HEK293T (cell line): ENCODE data around the gene TMEM218.

Source experiments
- CTCF ChIA-PET: fragments of 350-600 bp; formaldehyde crosslinking; extraction: SDS; loops from one replicate; lab custom pipeline; 2021; ENCODE audit warnings: antibody characterized with exemption, inconsistent platforms; lab: Yijun Ruan, JAX
- POLR2A ChIA-PET: fragments of 350-600 bp; formaldehyde crosslinking; extraction: SDS; loops from one replicate; lab custom pipeline; 2020; ENCODE audit warnings: antibody characterized with exemption, inconsistent platforms; lab: Yijun Ruan, JAX
- DNase-seq: peaks from one replicate; pipeline ENCODE4 v3.0.0; 2012; ENCODE audit warnings: mixed read lengths; ENCODE audit errors: extremely low spot score
- ARNT ChIP-seq: fragments of 450-650 bp; IDR thresholded peaks from 2 replicates; pipeline ENCODE4 v1.6.1; 2017; ENCODE audit warnings: mild to moderate bottlenecking
- BHLHE40 ChIP-seq: fragments of 450-650 bp; IDR thresholded peaks from 2 replicates; pipeline ENCODE4 v1.6.1; 2016; ENCODE audit warnings: mild to moderate bottlenecking, moderate library complexity, borderline replicate concordance
- CTBP1 ChIP-seq: fragments of 450-650 bp; IDR thresholded peaks from 2 replicates; pipeline ENCODE4 v1.6.1; 2016; ENCODE audit warnings: borderline replicate concordance
- ELF4 ChIP-seq: fragments of 450-650 bp; IDR thresholded peaks from 2 replicates; pipeline ENCODE4 v1.6.1; 2017; ENCODE audit warnings: antibody characterized with exemption
- FOXA1 ChIP-seq: fragments of 450-650 bp; IDR thresholded peaks from 2 replicates; pipeline ENCODE4 v1.6.1; 2016; ENCODE audit warnings: mild to moderate bottlenecking
- FOXK2 ChIP-seq: fragments of 450-650 bp; IDR thresholded peaks from 2 replicates; pipeline ENCODE4 v1.6.1; 2016; ENCODE audit warnings: mild to moderate bottlenecking
- FOXM1 ChIP-seq: fragments of 450-650 bp; IDR thresholded peaks from 2 replicates; pipeline ENCODE4 v1.6.1; 2017; ENCODE audit warnings: mild to moderate bottlenecking, borderline replicate concordance
- HDGF ChIP-seq: fragments of 450-650 bp; IDR thresholded peaks from 2 replicates; pipeline ENCODE4 v1.6.1; 2017; ENCODE audit warnings: antibody characterized with exemption, borderline replicate concordance
- L3MBTL2 ChIP-seq: fragments of 450-650 bp; conservative IDR thresholded peaks from 2 replicates; pipeline ENCODE4 v1.6.1; 2016; ENCODE audit warnings: mild to moderate bottlenecking
- LEF1 ChIP-seq: fragments of 450-650 bp; IDR thresholded peaks from 2 replicates; pipeline ENCODE4 v1.6.1; 2017; ENCODE audit warnings: mild to moderate bottlenecking, borderline replicate concordance
- NFRKB ChIP-seq: fragments of 450-650 bp; IDR thresholded peaks from 2 replicates; pipeline ENCODE4 v1.6.1; 2016; ENCODE audit warnings: mild to moderate bottlenecking, moderate library complexity
- PKNOX1 ChIP-seq: fragments of 450-650 bp; IDR thresholded peaks from 2 replicates; pipeline ENCODE4 v1.6.1; 2016
- SP1 ChIP-seq: fragments of 450-650 bp; IDR thresholded peaks from 2 replicates; pipeline ENCODE4 v1.6.1; 2017
- SUZ12 ChIP-seq: fragments of 450-650 bp; IDR thresholded peaks from 2 replicates; pipeline ENCODE4 v1.6.1; 2016; ENCODE audit warnings: mild to moderate bottlenecking
- TARDBP ChIP-seq: fragments of 450-650 bp; IDR thresholded peaks from 2 replicates; pipeline ENCODE4 v1.6.1; 2016
- ZNF384 ChIP-seq: fragments of 450-650 bp; IDR thresholded peaks from 2 replicates; pipeline ENCODE4 v1.6.1; 2016

TMEM218 gene

GRCh38 chr11:125128450-125128849 lies 17.0 kb upstream of the TMEM218 start:
- CTCF ChIA-PET, result no interaction called here
- POLR2A ChIA-PET, result interaction anchor here (1.2 kb wide), 1 partner anchor 17 kb away, joined by 3 read pairs; the partner anchor contains the start of gene TMEM218
- no peak for TF ChIP-seq NFRKB
- no peak for TF ChIP-seq ZNF384
- TF ChIP-seq CTBP1, result no peak
- DNase-seq, result no peak

GRCh38 chr11:125124618-125124992 lies 13.2 kb upstream of the TMEM218 start:
- DNase-seq, result no peak
- TF ChIP-seq FOXM1 (no peak), ELF4 (no peak), FOXA1 (no peak), SUZ12 (no peak), LEF1 (no peak), SP1 (no peak), CTBP1 (no peak), TARDBP (no peak), FOXK2 (no peak), PKNOX1 (no peak), BHLHE40 (no peak), ZNF384 (no peak), HDGF (no peak), NFRKB (no peak)
- CTCF ChIA-PET, result interaction anchor here (1.2 to 2.0 kb wide), 2 partner anchors 13 to 23 kb away, joined by 5 read pairs; partner anchors contain the start of gene TMEM218
- POLR2A ChIA-PET, result interaction anchor here (1.0 to 1.5 kb wide), 3 partner anchors 10 to 33 kb away, joined by 3 to 9 read pairs (median 3); partner anchors contain the start of gene TMEM218

- ChIA-PET CTCF (interaction anchor here (0.8 to 2.0 kb wide), 3 partner anchors 12 to 100 kb away, joined by 4 to 5 read pairs (median 5); partner anchors contain the start of gene TMEM218), POLR2A (interaction anchor here (1.0 to 1.5 kb wide), 3 partner anchors 10 to 33 kb away, joined by 3 to 9 read pairs (median 3); partner anchors contain the start of gene TMEM218)
- TF ChIP-seq PKNOX1 (peak; percentile 95), NFRKB (no peak), ZNF384 (no peak)
- DNase-seq, result peak; percentile 61
Observed at GRCh38 chr11:125123947-125124617, 12.7 kb upstream of the TMEM218 start.

GRCh38 chr11:125123194-125123946 lies 11.9 kb upstream of the TMEM218 start:
- POLR2A ChIA-PET, result interaction anchor here (1.0 to 1.5 kb wide), 2 partner anchors 12 to 32 kb away, joined by 3 to 9 read pairs; partner anchors contain the start of gene TMEM218
- no peak for DNase-seq
- CTCF ChIA-PET, result interaction anchor here (0.8 to 2.0 kb wide), 4 partner anchors 12 to 101 kb away, joined by 3 to 5 read pairs (median 4); partner anchors contain the start of gene TMEM218
- TF ChIP-seq SP1, result no peak
- TF ChIP-seq PKNOX1, result no peak
- TF ChIP-seq HDGF, result no peak
- TF ChIP-seq CTBP1, result no peak
- no peak for TF ChIP-seq FOXM1
- TF ChIP-seq FOXA1, result no peak
- no peak for TF ChIP-seq NFRKB
- TF ChIP-seq LEF1, result no peak
- TF ChIP-seq ELF4, result no peak
- no peak for TF ChIP-seq FOXK2
- no peak for TF ChIP-seq TARDBP
- no peak for TF ChIP-seq ZNF384
- no peak for TF ChIP-seq BHLHE40
- TF ChIP-seq SUZ12, result no peak
- no peak for TF ChIP-seq L3MBTL2

- no peak for DNase-seq
- POLR2A ChIA-PET, result no interaction called here
- CTCF ChIA-PET, result no interaction called here
- TF ChIP-seq HDGF (no peak), FOXA1 (no peak), FOXK2 (no peak), SUZ12 (no peak), ARNT (no peak), PKNOX1 (no peak), FOXM1 (no peak), ZNF384 (no peak), CTBP1 (no peak), NFRKB (no peak), SP1 (no peak), LEF1 (no peak), L3MBTL2 (no peak), TARDBP (no peak), ELF4 (no peak), BHLHE40 (no peak)
Observed at GRCh38 chr11:125117429-125117828, 6.0 kb upstream of the TMEM218 start.
